Measurements from ENCODE around the gene EFCAB9. TPM values are rescaled to one million over a fixed set of nuclear protein-coding genes. Genes with fewer than 3 reads are reported as not detected.
"Not testable (repeated sequence)": the region's sequence is repeated elsewhere in the genome, so short reads cannot be mapped to it uniquely, and the experiment has no call there.

The EFCAB9 gene
- total RNA-seq, 1 donor from 2014 or later = not detected

DNA sequence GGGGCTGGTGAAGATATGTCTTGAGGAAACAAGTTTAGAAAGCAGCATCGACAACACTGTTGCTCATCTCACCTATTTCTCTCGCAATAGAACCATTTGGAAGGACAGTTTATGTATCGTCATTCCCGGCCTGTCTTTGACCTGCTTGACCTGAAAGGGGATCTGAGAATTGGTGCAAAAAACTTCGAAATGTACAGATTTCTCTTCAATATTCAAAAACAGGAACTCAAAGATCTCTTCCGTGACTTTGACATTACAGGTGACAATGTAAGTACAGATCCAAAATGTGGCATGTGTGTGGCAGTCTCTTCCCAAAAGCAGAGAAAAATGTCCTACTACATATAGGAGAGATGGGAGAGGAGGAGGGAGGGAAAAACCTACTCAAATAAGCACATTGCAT is 6.5 kb downstream of the EFCAB9 start:
- H3K27me3 Mint-ChIP-seq (ENCODE audit: insufficient read depth, low read depth) = peaks cover 2% of the 10 kb centered on the region
- no peak overlapping the region for H3K4me3 Mint-ChIP-seq
- Histone ChIP-seq H3K4me1 (peaks cover under 1% of the 10 kb centered on the region), H3F3A (ENCODE audit: low read depth) (peaks cover 21% of the 10 kb centered on the region), H3K4me3 (no peak overlapping the region), H3K9ac (no peak overlapping the region), H3K79me2 (ENCODE audit: low read depth) (no peaks in the 10 kb centered on the region), H3K9me3 (ENCODE audit: low read depth) (no peaks in the 10 kb centered on the region), H3K27me3 (no peaks in the 10 kb centered on the region), H3K36me3 (no peaks in the 10 kb centered on the region), H2AFZ (replicated peaks) (no peak overlapping the region), H4K20me1 (ENCODE audit: low read depth) (no peaks in the 10 kb centered on the region), H3K27ac (no peak overlapping the region), H3K4me2 (no peak overlapping the region)
- no peak overlapping the region for H3K27ac Mint-ChIP-seq
- DNase-seq (ENCODE audit: low spot score) = no peak
- H3K9me3 Mint-ChIP-seq = peaks cover 2% of the 10 kb centered on the region
- TF ChIP-seq, protein P1, sequence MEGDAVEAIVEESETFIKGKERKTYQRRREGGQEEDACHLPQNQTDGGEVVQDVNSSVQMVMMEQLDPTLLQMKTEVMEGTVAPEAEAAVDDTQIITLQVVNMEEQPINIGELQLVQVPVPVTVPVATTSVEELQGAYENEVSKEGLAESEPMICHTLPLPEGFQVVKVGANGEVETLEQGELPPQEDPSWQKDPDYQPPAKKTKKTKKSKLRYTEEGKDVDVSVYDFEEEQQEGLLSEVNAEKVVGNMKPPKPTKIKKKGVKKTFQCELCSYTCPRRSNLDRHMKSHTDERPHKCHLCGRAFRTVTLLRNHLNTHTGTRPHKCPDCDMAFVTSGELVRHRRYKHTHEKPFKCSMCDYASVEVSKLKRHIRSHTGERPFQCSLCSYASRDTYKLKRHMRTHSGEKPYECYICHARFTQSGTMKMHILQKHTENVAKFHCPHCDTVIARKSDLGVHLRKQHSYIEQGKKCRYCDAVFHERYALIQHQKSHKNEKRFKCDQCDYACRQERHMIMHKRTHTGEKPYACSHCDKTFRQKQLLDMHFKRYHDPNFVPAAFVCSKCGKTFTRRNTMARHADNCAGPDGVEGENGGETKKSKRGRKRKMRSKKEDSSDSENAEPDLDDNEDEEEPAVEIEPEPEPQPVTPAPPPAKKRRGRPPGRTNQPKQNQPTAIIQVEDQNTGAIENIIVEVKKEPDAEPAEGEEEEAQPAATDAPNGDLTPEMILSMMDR (IDR thresholded peaks at IDR 0.05) = no peak
- TF ChIP-seq EZH2phosphoT487 (IDR thresholded peaks at IDR 0.05) (no peak), EZH2 (IDR thresholded peaks at IDR 0.05) (no peak)
- no peaks in the 10 kb centered on the region for H3K36me3 Mint-ChIP-seq
- no peaks in the 10 kb centered on the region for H3K4me1 Mint-ChIP-seq

- Histone ChIP-seq H3K79me2 (ENCODE audit: low read depth) (peaks cover 12% of the 10 kb centered on the region), H3F3A (ENCODE audit: low read depth) (peaks cover 17% of the 10 kb centered on the region)
- H3K9ac ChIP-seq; H3K27ac ChIP-seq; H3K27me3 Mint-ChIP-seq (ENCODE audit: insufficient read depth, low read depth); H3K9me3 Mint-ChIP-seq; H3K4me1 Mint-ChIP-seq; DNase-seq (ENCODE audit: low spot score); H3K4me1 ChIP-seq; H3K4me2 ChIP-seq; H3K4me3 Mint-ChIP-seq; H3K4me3 ChIP-seq; H2AFZ ChIP-seq (replicated peaks); H3K27me3 ChIP-seq; H3K9me3 ChIP-seq (ENCODE audit: low read depth); H3K27ac Mint-ChIP-seq; H4K20me1 ChIP-seq (ENCODE audit: low read depth); H3K36me3 ChIP-seq: not testable (repeated sequence)
- H3K36me3 Mint-ChIP-seq = peaks cover 16% of the 10 kb centered on the region
These were observed 12.0 kb downstream of the EFCAB9 start for GRCh38 chr5:172205984-172206383.

- DNase-seq (ENCODE audit: low spot score) = no peak
- Histone ChIP-seq H3F3A (ENCODE audit: low read depth) (peaks cover 22% of the 10 kb centered on the region), H3K9ac (no peak overlapping the region), H3K4me3 (no peak overlapping the region), H4K20me1 (ENCODE audit: low read depth) (peaks cover 2% of the 10 kb centered on the region), H3K27ac (peak overlapping the region; percentile 18), H3K27me3 (no peaks in the 10 kb centered on the region), H2AFZ (replicated peaks) (no peak overlapping the region), H3K9me3 (ENCODE audit: low read depth) (no peaks in the 10 kb centered on the region), H3K36me3 (peaks cover 10% of the 10 kb centered on the region), H3K4me2 (no peak overlapping the region), H3K4me1 (no peaks in the 10 kb centered on the region), H3K79me2 (ENCODE audit: low read depth) (peaks cover 12% of the 10 kb centered on the region)
- Mint-ChIP-seq H3K27ac (no peak overlapping the region), H3K36me3 (peaks cover 26% of the 10 kb centered on the region), H3K4me1 (no peaks in the 10 kb centered on the region), H3K9me3 (no peaks in the 10 kb centered on the region), H3K27me3 (ENCODE audit: insufficient read depth, low read depth) (peaks cover 2% of the 10 kb centered on the region), H3K4me3 (no peak overlapping the region)
- TF ChIP-seq, protein P1 (IDR thresholded peaks at IDR 0.05) = no peak
- no peak for TF ChIP-seq EZH2phosphoT487 (IDR thresholded peaks at IDR 0.05)
- no peak for TF ChIP-seq EZH2 (IDR thresholded peaks at IDR 0.05)
These were observed 13.5 kb downstream of the EFCAB9 start for GRCh38 chr5:172207511-172207910.

- Mint-ChIP-seq H3K9me3 (no peaks in the 10 kb centered on the region), H3K4me3 (no peak overlapping the region), H3K36me3 (peaks cover 32% of the 10 kb centered on the region), H3K27me3 (ENCODE audit: insufficient read depth, low read depth) (no peaks in the 10 kb centered on the region), H3K27ac (no peak overlapping the region), H3K4me1 (no peaks in the 10 kb centered on the region)
- Histone ChIP-seq H3K4me1 (no peaks in the 10 kb centered on the region), H3K9ac (no peak overlapping the region), H3K9me3 (ENCODE audit: low read depth) (no peaks in the 10 kb centered on the region), H3K27ac (no peak overlapping the region), H3K4me3 (no peak overlapping the region), H3K79me2 (ENCODE audit: low read depth) (peaks cover 34% of the 10 kb centered on the region), H3K4me2 (no peak overlapping the region), H3K36me3 (peaks cover 12% of the 10 kb centered on the region), H4K20me1 (ENCODE audit: low read depth) (peaks cover 2% of the 10 kb centered on the region), H3K27me3 (no peaks in the 10 kb centered on the region), H2AFZ (replicated peaks) (no peak overlapping the region), H3F3A (ENCODE audit: low read depth) (peaks cover 17% of the 10 kb centered on the region)
- no peak for DNase-seq (ENCODE audit: low spot score)
- TF ChIP-seq EZH2 (IDR thresholded peaks at IDR 0.05) = no peak
- TF ChIP-seq, protein P1 (IDR thresholded peaks at IDR 0.05) = no peak
- TF ChIP-seq EZH2phosphoT487 (IDR thresholded peaks at IDR 0.05) = no peak
These were observed 15.7 kb downstream of the EFCAB9 start for GRCh38 chr5:172209714-172210113.

Measured in neural progenitor cell (in vitro differentiated cells).